ENCODE measurements around the gene MYO3A.

The MYO3A gene

GRCh38 chr10:25933653-25934608 lies at the start of gene MYO3A:
Gene MYO3A, plus strand, starts transcription at chr10:25934229. Its CDS starts 17,882 bp downstream, at chr10:25952111.
- no peak within 1 kb of the TSS for H3K4me3 ChIP-seq (ENCODE audit: low read depth, low read length)
- TF ChIP-seq CTCF (IDR thresholded peaks at IDR 0.05; ENCODE audit: control insufficient read depth, extremely low read depth, insufficient read depth), result no peak
- no peak for DNase-seq (ENCODE audit: low read depth)

GRCh38 chr10:25888627-25889026 lies 45.4 kb upstream of the MYO3A start:
- H3K4me3 ChIP-seq (ENCODE audit: low read depth, low read length), result no peak overlapping the region
- no peak for TF ChIP-seq CTCF (IDR thresholded peaks at IDR 0.05; ENCODE audit: control insufficient read depth, extremely low read depth, insufficient read depth)
- DNase-seq (ENCODE audit: low read depth), result no peak

GRCh38 chr10:25890995-25891394 lies 43.0 kb upstream of the MYO3A start:
- no peak overlapping the region for H3K4me3 ChIP-seq (ENCODE audit: low read depth, low read length)
- no peak for DNase-seq (ENCODE audit: low read depth)
- TF ChIP-seq CTCF (IDR thresholded peaks at IDR 0.05; ENCODE audit: control insufficient read depth, extremely low read depth, insufficient read depth), result no peak

- no peak for DNase-seq (ENCODE audit: low read depth)
- TF ChIP-seq CTCF (IDR thresholded peaks at IDR 0.05; ENCODE audit: control insufficient read depth, extremely low read depth, insufficient read depth), result no peak
- no peak overlapping the region for H3K4me3 ChIP-seq (ENCODE audit: low read depth, low read length)
These were observed 38.2 kb upstream of the MYO3A start for GRCh38 chr10:25895856-25896255.

GRCh38 chr10:25896421-25896820 lies 37.6 kb upstream of the MYO3A start:
- DNase-seq (ENCODE audit: low read depth), result no peak
- no peak for TF ChIP-seq CTCF (IDR thresholded peaks at IDR 0.05; ENCODE audit: control insufficient read depth, extremely low read depth, insufficient read depth)
- no peak overlapping the region for H3K4me3 ChIP-seq (ENCODE audit: low read depth, low read length)

GRCh38 chr10:25899304-25899703 lies 34.7 kb upstream of the MYO3A start:
- no peak overlapping the region for H3K4me3 ChIP-seq (ENCODE audit: low read depth, low read length)
- no peak for DNase-seq (ENCODE audit: low read depth)
- no peak for TF ChIP-seq CTCF (IDR thresholded peaks at IDR 0.05; ENCODE audit: control insufficient read depth, extremely low read depth, insufficient read depth)

Measured in LNCaP clone FGC (cell line).